Uterus (tissue), 2 donors: ENCODE results near the gene DENND2D.

ENCODE experiments used
- CTCF ChIP-seq, 4 experiments: fragments of 200-600 bp in 2 of 4; fragments of 450-650 bp in 2 of 4; sonication (generic) in 2 of 4; IDR thresholded peaks; one replicate each; pipeline ENCODE4 v1.5.1; 2016 to 2019; ENCODE audit warnings: antibody characterized with exemption in 4 of 4, mild to moderate bottlenecking in 2 of 4, moderate library complexity in 1 of 4
- POLR2A ChIP-seq, 2 donors: fragments of 450-650 bp; IDR thresholded peaks; one replicate each; pipeline ENCODE4 v1.6.1; 2016; ENCODE audit warnings: antibody characterized with exemption in 2 of 2, mild to moderate bottlenecking in 1 of 2, moderate library complexity in 1 of 2

GRCh38 chr1:111236379-111236778 is 35.9 kb upstream of the DENND2D start:
- TF ChIP-seq POLR2A (IDR thresholded peaks at IDR 0.05): no peak
- no peak for TF ChIP-seq CTCF (IDR thresholded peaks at IDR 0.05)
